Calu3 (cell line): ENCODE data around the gene ARHGEF19. TPM values are rescaled to one million over a fixed set of nuclear protein-coding genes. Genes with fewer than 3 reads are reported as not detected.
A peak's percentile ranks its signal among the peaks of the same experiment; 100 is the strongest.

ENCODE experiments used
- BruUV-seq: library from RNA; stranded (reverse); fragments of 400-500 nt; replicated peaks from 2 replicates; lab custom pipeline; 2021; lab: Mats Ljungman, UMichigan
- CTCF ChIA-PET: fragments of 300-600 bp; sonication (Branson Sonifier 250); formaldehyde crosslinking; loops from one replicate; lab custom pipeline; 2022; ENCODE audit warnings: antibody characterized with exemption; lab: Charles Lee
- DNase-seq: peaks from one replicate; pipeline ENCODE4 v3.0.0; 2022
- H3K27ac Mint-ChIP-seq: one replicate; pipeline ENCODE4 v1.8.0; 2022; ENCODE audit warnings: mixed read lengths; ENCODE audit not compliant: unreplicated experiment
- H3K27me3 Mint-ChIP-seq: one replicate; pipeline ENCODE4 v1.8.0; 2022; ENCODE audit warnings: mixed read lengths; ENCODE audit not compliant: unreplicated experiment
- H3K36me3 Mint-ChIP-seq: one replicate; pipeline ENCODE4 v1.8.0; 2022; ENCODE audit warnings: mild to moderate bottlenecking, moderate library complexity, mixed read lengths; ENCODE audit not compliant: insufficient read depth, unreplicated experiment
- H3K4me1 Mint-ChIP-seq: one replicate; pipeline ENCODE4 v1.8.0; 2022; ENCODE audit warnings: mild to moderate bottlenecking, low read depth, mixed read lengths; ENCODE audit not compliant: unreplicated experiment
- H3K4me3 Mint-ChIP-seq: one replicate; pipeline ENCODE4 v1.8.0; 2022; ENCODE audit warnings: mild to moderate bottlenecking, low read depth, moderate library complexity, mixed read lengths; ENCODE audit not compliant: unreplicated experiment
- H3K9me3 Mint-ChIP-seq: one replicate; pipeline ENCODE4 v1.8.0; 2022; ENCODE audit warnings: low read depth, mixed read lengths; ENCODE audit not compliant: unreplicated experiment
- CTCF ChIP-seq: fragments of 200-600 bp; IDR thresholded peaks from one replicate; pipeline ENCODE4 v1.8.0; 2022; ENCODE audit warnings: antibody characterized with exemption; ENCODE audit not compliant: unreplicated experiment
- intact Hi-C: fragments of 100-400 bp; cut with micrococcal nuclease; formaldehyde crosslinking; loops from one replicate; pipeline ENCODE4 v1.10.0; 2022; ENCODE audit not compliant: unreplicated experiment
- total RNA-seq: library from RNA; stranded (reverse); gene quantifications from 2 replicates; pipeline ENCODE4 v1.2.3, GENCODE V29; 2022

The ARHGEF19 gene
- total RNA-seq, 1 experiment from 2014 or later = 17.2 TPM

GRCh38 chr1:16151995-16152384 is 60.5 kb downstream of the ARHGEF19 start:
- no peak for TF ChIP-seq CTCF
- H3K36me3 Mint-ChIP-seq = peaks cover 99% of the 10 kb centered on the region
- peak overlapping the region; percentile 68 for H3K27ac Mint-ChIP-seq
- no TSS peak for BruUV-seq
- no peak for DNase-seq
- no peaks in the 10 kb centered on the region for H3K27me3 Mint-ChIP-seq
- CTCF ChIA-PET = no interaction called here
- H3K4me3 Mint-ChIP-seq = peak overlapping the region; percentile 84
- H3K4me1 Mint-ChIP-seq = peaks cover 26% of the 10 kb centered on the region
- intact Hi-C loops = no loop called here
- H3K9me3 Mint-ChIP-seq = no peaks in the 10 kb centered on the region

GRCh38 chr1:16151196-16151994 is 61.1 kb downstream of the ARHGEF19 start:
- DNase-seq = no peak
- CTCF ChIA-PET = interaction anchor here (0.6 kb wide), 1 partner anchor 21 kb away, joined by 7 read pairs; no protein-coding TSS in a partner anchor
- TF ChIP-seq CTCF = no peak
- H3K4me3 Mint-ChIP-seq = peak overlapping the region; percentile 84
- H3K27ac Mint-ChIP-seq = peak overlapping the region; percentile 68
- H3K9me3 Mint-ChIP-seq = no peaks in the 10 kb centered on the region
- H3K27me3 Mint-ChIP-seq = no peaks in the 10 kb centered on the region
- no TSS peak for BruUV-seq
- intact Hi-C loops = no loop called here
- H3K4me1 Mint-ChIP-seq = peaks cover 26% of the 10 kb centered on the region
- H3K36me3 Mint-ChIP-seq = peaks cover 99% of the 10 kb centered on the region

GRCh38 chr1:16150508-16150907 is 61.9 kb downstream of the ARHGEF19 start:
- H3K4me1 Mint-ChIP-seq = peaks cover 29% of the 10 kb centered on the region
- H3K4me3 Mint-ChIP-seq = peak overlapping the region; percentile 84
- no peak for TF ChIP-seq CTCF
- peaks cover 99% of the 10 kb centered on the region for H3K36me3 Mint-ChIP-seq
- no TSS peak for BruUV-seq
- H3K27ac Mint-ChIP-seq = peak overlapping the region; percentile 68
- H3K27me3 Mint-ChIP-seq = no peaks in the 10 kb centered on the region
- intact Hi-C loops = no loop called here
- no peaks in the 10 kb centered on the region for H3K9me3 Mint-ChIP-seq
- DNase-seq = no peak
- CTCF ChIA-PET = no interaction called here

GRCh38 chr1:16149702-16150488 is 62.6 kb downstream of the ARHGEF19 start:
- H3K27ac Mint-ChIP-seq = peak overlapping the region; percentile 47
- CTCF ChIA-PET = no interaction called here
- no peak for TF ChIP-seq CTCF
- H3K4me1 Mint-ChIP-seq = peaks cover 29% of the 10 kb centered on the region
- peak overlapping the region; percentile 84 for H3K4me3 Mint-ChIP-seq
- H3K36me3 Mint-ChIP-seq = peaks cover 99% of the 10 kb centered on the region
- BruUV-seq = no TSS peak
- no peaks in the 10 kb centered on the region for H3K27me3 Mint-ChIP-seq
- H3K9me3 Mint-ChIP-seq = no peaks in the 10 kb centered on the region
- intact Hi-C loops = no loop called here
- DNase-seq = no peak
